D721Med (cell line): ENCODE data around the gene ARHGAP8.

Experiments used
- DNase-seq: peaks from one replicate; pipeline ENCODE4 v3.0.0; 2011; ENCODE audit warnings: low spot score; ENCODE audit not compliant: insufficient read length
- FAIRE-seq: peaks from 2 replicates; lab custom pipeline; 2011; peaks lifted over from hg19 to GRCh38; lab: Jason Lieb, UNC
- CTCF ChIP-seq: IDR thresholded peaks from 2 replicates; pipeline ENCODE4 v1.5.1; 2012; ENCODE audit warnings: mild to moderate bottlenecking, control low read depth; ENCODE audit not compliant: insufficient read depth; ENCODE audit errors: missing control alignments

The ARHGAP8 gene

GRCh38 chr22:44906248-44906936, 154.0 kb downstream of the ARHGAP8 start:
- DNase-seq (no peak), FAIRE-seq (no peak)
- no peak for TF ChIP-seq CTCF

- DNase-seq (no peak), FAIRE-seq (no peak)
- TF ChIP-seq CTCF, result no peak
These were observed 154.7 kb downstream of the ARHGAP8 start for GRCh38 chr22:44906999-44907644.

- no peak for DNase-seq
- no peak for FAIRE-seq
These were observed 155.7 kb downstream of the ARHGAP8 start for GRCh38 chr22:44907765-44908737.

GRCh38 chr22:44909241-44909640, 156.9 kb downstream of the ARHGAP8 start:
- TF ChIP-seq CTCF, result no peak
- FAIRE-seq (no peak), DNase-seq (no peak)

More at GRCh38 chr22:44907765-44908737, 155.7 kb downstream of the ARHGAP8 start:
- no peak for TF ChIP-seq CTCF
